Esophagus (tissue), 2 donors: Measurements from ENCODE around the gene DOK1. TPM values are rescaled to one million over a fixed set of nuclear protein-coding genes. Genes with fewer than 3 reads are reported as not detected.

Source experiments
- H3K27ac ChIP-seq, 2 donors: one replicate each; pipeline ENCODE4 v1.5.1; 2013; ENCODE audit warnings: low read depth in 2 of 2, mild to moderate bottlenecking in 2 of 2, inconsistent platforms in 1 of 2, low read length in 1 of 2, moderate library complexity in 1 of 2
- H3K27me3 ChIP-seq, 2 donors: one replicate each; pipeline ENCODE4 v1.6.1; 2013; ENCODE audit warnings: low read length in 2 of 2, control low read depth in 1 of 2, mild to moderate bottlenecking in 1 of 2; ENCODE audit not compliant: insufficient read depth in 2 of 2, control insufficient read depth in 1 of 2
- H3K36me3 ChIP-seq, 2 donors: one replicate each; pipeline ENCODE4 v1.6.1; 2013; ENCODE audit warnings: low read length in 1 of 2; ENCODE audit not compliant: control insufficient read depth in 2 of 2, insufficient read depth in 2 of 2
- H3K4me1 ChIP-seq, 2 donors: one replicate each; pipeline ENCODE4 v1.6.1; 2013; ENCODE audit warnings: low read length in 1 of 2; ENCODE audit not compliant: control insufficient read depth in 2 of 2, insufficient read depth in 2 of 2
- H3K4me3 ChIP-seq, 2 donors: one replicate each; pipeline ENCODE4 v1.5.1; 2013; ENCODE audit warnings: low read length in 2 of 2, mild to moderate bottlenecking in 2 of 2, low read depth in 1 of 2, moderate library complexity in 1 of 2
- H3K9me3 ChIP-seq, 2 donors: one replicate each; pipeline ENCODE4 v1.6.1; 2013; ENCODE audit warnings: mild to moderate bottlenecking in 2 of 2, low read depth in 1 of 2, low read length in 1 of 2, moderate library complexity in 1 of 2; ENCODE audit not compliant: control insufficient read depth in 2 of 2, insufficient read depth in 1 of 2
- WGBS, 2 donors: extraction: QIAGEN DNeasy Blood & Tissue Kit; methylation state at CpG; one replicate each; pipeline ENCODE4 v1.1.7; 2013; 5-methylcytosine and 5-hydroxymethylcytosine counted together
- polyA plus RNA-seq, 2 donors: library from polyadenylated mRNA; stranded (reverse); fragments of 200-250 nt; gene quantifications; one replicate each; pipeline ENCODE4 v1.2.3, GENCODE V29; 2013
- donor health status: healthy with polysubstance abuse.
- donor health status: Bipolar disorder and iron deficiency.

DOK1 gene
- polyA plus RNA-seq, 2 donors = 1.6 to 2.5 TPM

DNA sequence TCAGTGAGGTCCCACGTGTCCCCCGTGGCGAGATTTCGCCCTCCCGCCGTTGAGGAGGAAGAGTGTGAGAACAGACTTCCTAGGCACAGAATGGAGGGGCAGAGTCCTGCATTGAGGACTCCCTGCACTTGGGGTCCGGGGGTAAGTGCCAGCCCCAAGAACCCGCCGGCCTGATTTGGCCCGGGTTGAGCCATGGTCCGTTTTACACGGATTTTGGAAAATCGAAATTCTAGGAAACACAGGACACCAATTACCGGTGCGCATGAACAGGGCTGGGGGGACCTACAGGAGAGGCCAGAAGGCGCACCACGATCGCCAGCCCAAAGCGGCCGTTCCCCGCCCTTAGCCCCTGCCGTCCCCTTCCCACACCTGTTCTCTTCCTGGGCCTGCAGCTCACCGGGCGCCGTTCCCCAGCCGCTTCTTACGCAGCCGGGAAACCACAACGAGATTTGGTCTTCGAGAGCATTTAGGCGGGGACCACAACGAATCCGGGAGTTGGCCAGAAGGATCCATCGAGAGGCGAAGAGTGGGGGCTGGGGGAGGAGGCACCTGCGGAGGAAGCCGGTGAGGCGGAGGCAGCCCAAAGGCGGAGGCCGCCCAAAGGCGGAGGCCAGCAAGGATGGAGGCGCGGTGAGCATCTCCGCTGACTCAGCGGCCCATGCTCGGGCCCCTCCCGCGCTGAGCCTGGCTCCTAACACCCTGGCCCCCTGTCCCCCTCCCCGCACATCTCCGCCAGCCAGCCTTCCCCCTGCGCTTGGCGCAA, 40.7 kb upstream of the DOK1 start:
- Histone ChIP-seq H3K4me1 (peaks cover 18 to 20% of the 10 kb centered on the region in 2 donors), H3K4me3 (no peak overlapping the region), H3K9me3 (peaks cover 0 to 8% of the 10 kb centered on the region in 2 donors), H3K27me3 (peaks cover 4 to 34% of the 10 kb centered on the region in 2 donors), H3K27ac (no peak overlapping the region), H3K36me3 (no peaks in the 10 kb centered on the region)
- WGBS, 2 donors = 8 to 10% methylated on average over 46 to 52 of the region's 52 CpGs

- Histone ChIP-seq H3K36me3 (no peaks in the 10 kb centered on the region), H3K9me3 (peaks cover 0 to 8% of the 10 kb centered on the region in 2 donors), H3K4me1 (peaks cover 18 to 20% of the 10 kb centered on the region in 2 donors), H3K27ac (no peak within 1 kb of the TSS), H3K27me3 (peaks cover 4 to 34% of the 10 kb centered on the region in 2 donors), H3K4me3 (no peak within 1 kb of the TSS)
- 4% methylated on average over 69 to 82 of the region's 82 CpGs for WGBS, 2 donors
Observed at GRCh38 chr2:74514368-74515270, 39.9 kb upstream of the DOK1 start, which contains the start of gene TLX2. TLX2 (plus strand) TSS chr2:74514450; CDS start chr2:74514807, 357 bp downstream.

GRCh38 chr2:74515271-74515980, 39.1 kb upstream of the DOK1 start:
- H3K4me3 ChIP-seq = peak overlapping the region; percentile 13 to 20
- peaks cover 0 to 8% of the 10 kb centered on the region in 2 donors for H3K9me3 ChIP-seq
- H3K27me3 ChIP-seq = peaks cover 4 to 34% of the 10 kb centered on the region in 2 donors
- peaks cover 18 to 20% of the 10 kb centered on the region in 2 donors for H3K4me1 ChIP-seq
- no peak overlapping the region for H3K27ac ChIP-seq
- 6 to 7% methylated on average over 59 to 60 of the region's 60 CpGs for WGBS, 2 donors
- H3K36me3 ChIP-seq = no peaks in the 10 kb centered on the region

DNA sequence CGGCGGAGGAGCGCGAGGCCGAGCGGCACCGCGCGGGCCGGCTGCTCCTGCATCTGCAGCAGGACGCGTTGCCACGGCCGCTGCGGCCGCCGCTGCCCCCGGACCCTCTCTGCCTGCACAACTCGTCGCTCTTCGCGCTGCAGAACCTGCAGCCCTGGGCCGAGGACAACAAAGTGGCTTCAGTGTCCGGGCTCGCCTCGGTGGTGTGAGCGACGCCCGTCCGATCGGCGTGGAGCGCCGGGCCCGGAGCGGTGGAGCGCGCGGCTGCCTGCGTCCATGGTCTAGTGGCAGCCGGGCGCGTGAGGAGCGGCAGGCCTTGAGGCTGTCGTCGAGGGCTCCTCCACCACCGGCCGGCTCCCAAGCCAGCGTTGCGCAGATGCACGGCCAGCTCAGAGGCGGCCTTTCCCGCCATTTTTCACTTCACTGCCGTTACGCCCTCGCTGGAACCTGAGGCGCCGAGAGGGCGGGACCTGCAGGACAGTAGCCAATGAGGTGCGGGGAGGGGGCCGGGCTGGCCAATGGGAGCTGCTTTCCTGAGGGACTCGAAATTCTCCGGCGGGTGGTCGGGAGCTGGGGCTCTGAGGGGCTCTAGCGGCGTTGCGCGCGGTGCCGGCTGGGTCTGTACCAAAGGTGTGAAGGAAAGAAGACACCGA, 38.4 kb upstream of the DOK1 start:
- 7 to 11% methylated on average over 70 to 72 of the region's 72 CpGs for WGBS, 2 donors
- Histone ChIP-seq H3K4me3 (peak overlapping the region; percentile 20 to 24), H3K9me3 (peaks cover 0 to 8% of the 10 kb centered on the region in 2 donors), H3K27me3 (peaks cover 4 to 34% of the 10 kb centered on the region in 2 donors), H3K36me3 (no peaks in the 10 kb centered on the region), H3K4me1 (peaks cover 18 to 20% of the 10 kb centered on the region in 2 donors), H3K27ac (no peak overlapping the region)

- peaks cover 4 to 34% of the 10 kb centered on the region in 2 donors for H3K27me3 ChIP-seq
- H3K4me3 ChIP-seq = peak overlapping the region in 1 of 2 donors; percentile 20
- 62 to 67% methylated on average over 13 of the region's 13 CpGs for WGBS, 2 donors
- peaks cover 18 to 20% of the 10 kb centered on the region in 2 donors for H3K4me1 ChIP-seq
- no peak overlapping the region for H3K27ac ChIP-seq
- H3K36me3 ChIP-seq = no peaks in the 10 kb centered on the region
- H3K9me3 ChIP-seq = peaks cover 0 to 8% of the 10 kb centered on the region in 2 donors
Observed at GRCh38 chr2:74516650-74517049, 37.9 kb upstream of the DOK1 start.

DNA sequence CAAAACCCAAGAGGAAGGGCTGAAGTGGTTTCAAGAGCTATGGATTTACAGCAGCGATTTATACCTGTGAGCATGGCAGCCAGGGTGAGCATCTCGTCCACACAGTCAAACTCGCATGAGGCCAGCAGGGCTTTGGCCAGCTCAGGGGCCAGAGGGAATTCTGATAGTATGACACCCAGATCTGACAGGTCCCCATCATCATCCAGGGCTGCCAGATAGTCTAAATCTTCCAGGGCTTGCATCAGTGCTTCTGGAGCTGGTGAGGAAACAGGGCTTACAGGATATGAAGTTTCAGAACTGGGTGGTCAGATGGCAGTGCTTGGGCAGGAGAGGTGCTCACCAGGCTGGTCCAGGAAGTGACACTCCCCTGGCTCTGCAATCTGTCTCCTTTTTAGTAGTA, 32.0 kb upstream of the DOK1 start:
- H3K36me3 ChIP-seq = peaks cover 7 to 8% of the 10 kb centered on the region in 2 donors
- H3K4me3 ChIP-seq = no peak overlapping the region
- no peak overlapping the region for H3K27ac ChIP-seq
- H3K4me1 ChIP-seq = no peaks in the 10 kb centered on the region
- no peaks in the 10 kb centered on the region for H3K9me3 ChIP-seq
- WGBS, 2 donors = 74 to 83% methylated on average over 3 of the region's 3 CpGs
- H3K27me3 ChIP-seq = no peaks in the 10 kb centered on the region

- Histone ChIP-seq H3K4me3 (no peak overlapping the region), H3K27me3 (no peaks in the 10 kb centered on the region), H3K36me3 (peaks cover 7 to 11% of the 10 kb centered on the region in 2 donors), H3K4me1 (peaks cover 4 to 8% of the 10 kb centered on the region in 2 donors), H3K9me3 (no peaks in the 10 kb centered on the region), H3K27ac (no peak overlapping the region)
- WGBS, 2 donors = 79 to 82% methylated on average over 9 of the region's 9 CpGs
Observed at GRCh38 chr2:74524005-74524404, 30.5 kb upstream of the DOK1 start.

DNA sequence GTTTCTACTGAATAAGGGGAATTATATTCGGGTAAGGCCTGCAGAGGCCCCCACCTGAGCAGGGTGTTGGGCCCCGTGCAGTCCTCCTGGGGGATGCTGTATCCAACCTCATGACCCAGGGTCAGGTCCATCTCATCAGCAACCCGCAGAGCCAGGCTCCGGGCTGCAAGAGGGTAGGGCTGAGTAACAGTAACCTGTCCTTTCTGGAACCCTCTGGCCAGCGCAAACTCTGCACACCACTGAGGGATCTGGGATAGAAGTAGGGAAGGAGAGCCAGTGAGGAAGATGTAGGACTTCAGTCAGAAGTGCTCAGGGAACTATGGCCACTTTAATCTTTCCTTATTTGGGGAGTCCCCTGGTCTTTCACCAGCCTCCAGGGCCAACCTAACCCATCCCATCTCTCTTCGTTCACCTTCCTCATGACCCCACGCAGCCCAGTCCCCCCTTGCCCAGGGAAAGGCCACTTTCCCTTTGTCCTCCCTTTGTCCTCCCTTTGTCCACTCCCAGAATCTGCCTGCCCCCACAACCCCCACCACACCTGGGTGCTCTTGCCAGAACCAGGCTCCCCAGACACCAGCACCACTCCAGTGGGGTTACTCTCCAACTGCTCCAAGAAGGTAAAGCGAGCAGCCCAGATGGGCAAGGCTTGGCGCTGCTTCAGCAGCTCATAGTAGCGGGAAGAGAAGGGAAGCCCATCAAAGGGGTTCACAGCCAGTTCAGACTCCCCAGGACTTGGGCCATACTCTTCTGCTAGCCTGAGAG, 29.4 kb upstream of the DOK1 start:
- WGBS, 2 donors = 93 to 95% methylated on average over 10 of the region's 10 CpGs
- Histone ChIP-seq H3K4me1 (peaks cover 4 to 8% of the 10 kb centered on the region in 2 donors), H3K4me3 (no peak overlapping the region), H3K9me3 (no peaks in the 10 kb centered on the region), H3K27me3 (no peaks in the 10 kb centered on the region), H3K36me3 (peaks cover 7 to 11% of the 10 kb centered on the region in 2 donors), H3K27ac (no peak overlapping the region)
